AML-193 (cell line): ENCODE measurements around the gene TNRC18.

Experiments used
- DNase-seq, 2 experiments: peaks; one replicate each; lab custom pipeline; 2025; lab: John Stamatoyannopoulos, UW

TNRC18 gene

DNA sequence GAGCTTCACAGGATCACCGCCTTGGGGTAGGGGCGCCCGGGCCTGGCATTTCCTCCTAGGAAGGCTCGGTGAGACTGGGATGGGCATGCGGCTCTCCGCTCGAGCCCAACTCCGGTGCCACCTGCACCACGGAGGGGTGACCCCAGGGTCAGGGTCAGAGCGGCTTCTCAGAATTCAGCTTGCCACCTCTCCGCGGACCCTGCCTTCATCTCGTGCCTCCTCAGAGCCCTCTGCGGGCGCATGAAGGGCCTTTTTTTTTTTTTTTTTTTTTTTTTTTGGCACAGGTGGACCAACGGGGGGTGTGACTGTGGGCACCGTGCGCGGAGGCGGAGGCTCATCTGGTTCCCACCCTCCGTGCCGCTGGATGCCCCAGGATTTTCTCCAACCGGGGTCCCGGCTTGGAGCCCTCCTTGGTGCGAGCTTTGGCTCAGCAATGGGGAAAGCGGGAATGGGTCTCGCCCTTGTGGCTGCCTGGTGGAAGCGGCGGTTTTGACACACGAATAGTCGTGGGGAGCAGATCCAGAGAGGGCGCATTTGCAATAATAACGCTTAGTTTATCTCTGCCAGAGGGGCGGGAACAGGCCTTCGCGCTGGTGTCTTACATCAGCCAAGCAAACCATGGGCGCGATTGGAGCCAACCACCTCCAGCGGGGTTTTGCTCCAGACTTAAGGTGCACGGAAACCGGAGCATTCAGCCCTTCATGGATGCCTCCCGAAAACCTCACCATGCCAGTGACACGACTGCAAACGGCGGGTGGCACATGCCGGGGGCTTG is 5.0 kb upstream of the TNRC18 start:
- DNase-seq, result peak; percentile 71 to 75

DNA sequence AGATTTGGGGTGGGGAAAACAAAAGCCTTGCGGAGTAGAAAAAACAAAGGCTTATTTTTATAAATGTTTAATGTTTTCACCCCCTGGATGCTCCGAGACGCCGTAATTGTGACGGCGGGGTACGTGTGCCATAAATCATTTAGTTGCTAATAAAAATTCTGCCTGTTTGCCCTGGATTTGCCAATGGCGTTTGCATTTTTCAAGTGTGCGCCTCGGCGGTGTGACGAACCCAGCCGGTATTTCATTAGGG is 2.5 kb upstream of the TNRC18 start:
- no peak for DNase-seq

DNA sequence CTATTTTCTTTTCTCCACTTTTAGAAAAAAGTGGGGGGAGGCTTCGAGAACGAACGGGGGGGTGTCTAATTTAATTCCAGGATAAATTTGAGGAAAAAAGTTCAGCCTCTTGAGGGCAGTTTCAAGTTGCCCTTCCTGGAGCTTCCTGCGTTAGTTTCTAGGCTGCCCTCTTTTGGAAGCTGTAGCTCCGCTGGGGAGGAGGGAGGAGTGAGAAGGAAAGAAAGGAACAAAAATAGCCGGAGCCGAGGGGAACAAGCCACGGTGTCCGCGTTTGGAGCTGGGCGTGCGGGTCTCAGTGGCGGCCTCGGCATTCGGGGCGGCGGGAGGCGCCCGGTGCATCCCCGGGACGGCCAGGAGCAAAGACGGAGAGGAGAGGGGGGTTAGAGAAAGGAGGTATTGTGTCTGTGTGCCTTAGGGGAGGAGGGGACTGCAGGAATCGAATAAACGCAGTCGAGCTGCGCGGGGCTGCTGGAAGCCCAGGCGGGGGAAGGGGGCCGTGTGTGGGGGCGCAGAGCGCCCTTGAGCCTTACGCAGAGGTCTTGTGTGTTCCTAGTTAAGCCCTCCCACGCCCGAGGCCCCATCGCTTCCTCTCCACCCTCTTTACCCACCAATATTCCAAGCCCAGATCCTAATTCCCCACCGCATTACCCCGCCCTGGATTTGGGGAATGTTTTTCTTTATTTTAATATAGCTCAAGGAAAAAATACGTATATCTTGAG is 2.0 kb upstream of the TNRC18 start:
- DNase-seq, result peak; percentile 18 to 25

DNA sequence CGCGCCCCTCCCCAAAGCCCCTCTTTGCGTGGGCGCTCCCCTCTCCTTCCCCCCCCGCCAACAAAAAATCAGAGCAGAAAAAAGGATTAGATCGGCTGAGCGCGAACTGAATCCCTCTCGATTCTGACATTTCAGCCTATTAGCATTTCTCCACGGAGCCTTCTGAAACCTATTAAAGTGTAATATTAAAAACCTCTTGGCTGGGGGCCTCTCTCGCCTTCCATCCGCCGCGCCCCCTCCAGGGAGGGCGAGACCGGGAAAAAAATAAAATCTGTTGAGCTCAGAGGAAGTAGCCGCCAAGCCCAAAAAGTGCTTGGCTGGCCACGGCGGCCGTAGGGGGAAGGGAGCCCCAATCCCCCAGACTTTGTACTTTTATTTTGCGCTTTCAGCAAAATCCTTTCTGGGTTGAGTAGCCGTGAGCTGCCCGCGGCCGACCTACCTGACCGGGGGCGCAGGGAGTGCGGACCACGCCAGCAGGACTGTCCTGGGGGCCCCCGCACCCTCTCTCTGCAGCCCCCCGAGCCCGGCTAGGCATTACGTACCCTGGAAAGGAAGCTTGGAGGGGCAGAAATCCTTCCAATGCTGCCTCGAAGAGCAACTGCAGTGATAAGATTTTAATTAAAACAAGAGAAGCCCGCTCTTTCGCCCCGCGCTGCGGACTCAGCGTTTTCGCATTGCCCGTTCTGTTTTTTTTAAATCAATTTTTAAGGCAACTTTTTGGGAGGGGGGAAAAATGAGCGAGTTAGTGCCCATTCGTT is 1.3 kb upstream of the TNRC18 start:
- DNase-seq, result no peak

DNA sequence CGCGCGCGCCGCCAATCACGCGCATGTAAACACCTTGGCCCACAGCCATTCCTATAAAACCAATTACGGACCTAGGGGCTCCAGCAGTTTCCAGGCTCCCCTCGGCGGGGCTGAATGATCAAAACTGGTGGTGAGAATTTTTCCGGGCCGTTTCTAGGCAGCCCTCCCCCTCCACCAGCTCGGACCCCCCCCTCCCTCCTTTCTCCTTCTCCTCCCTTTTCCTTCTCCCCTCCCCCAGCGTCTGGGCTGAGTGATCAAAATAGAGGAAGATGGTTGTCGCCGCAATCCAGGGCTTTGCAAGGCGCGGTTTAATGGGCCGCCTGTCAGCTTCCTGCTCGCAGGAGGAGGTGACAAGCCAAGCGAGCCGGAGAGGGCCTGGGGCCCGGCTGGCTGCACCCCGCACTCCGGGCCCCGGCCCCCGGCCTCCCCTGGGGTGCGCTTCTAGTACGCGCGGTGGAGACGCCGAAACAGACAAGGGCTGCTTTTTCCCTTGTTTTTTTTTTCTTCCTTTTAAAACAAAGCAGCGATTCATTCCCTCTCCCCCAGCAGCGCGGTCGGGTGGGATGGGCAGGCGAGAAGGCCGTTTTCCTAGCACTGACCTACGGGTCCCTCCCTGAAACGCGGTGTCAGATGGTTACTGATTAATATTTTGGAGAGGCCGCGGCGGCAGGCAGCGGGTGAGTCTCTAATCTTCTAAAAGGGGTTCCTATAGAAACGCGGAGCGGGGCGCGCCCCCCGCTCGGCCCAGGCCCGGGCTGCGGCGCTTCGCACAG is 528 bp upstream of the TNRC18 start:
- DNase-seq, result peak; percentile 97

DNA sequence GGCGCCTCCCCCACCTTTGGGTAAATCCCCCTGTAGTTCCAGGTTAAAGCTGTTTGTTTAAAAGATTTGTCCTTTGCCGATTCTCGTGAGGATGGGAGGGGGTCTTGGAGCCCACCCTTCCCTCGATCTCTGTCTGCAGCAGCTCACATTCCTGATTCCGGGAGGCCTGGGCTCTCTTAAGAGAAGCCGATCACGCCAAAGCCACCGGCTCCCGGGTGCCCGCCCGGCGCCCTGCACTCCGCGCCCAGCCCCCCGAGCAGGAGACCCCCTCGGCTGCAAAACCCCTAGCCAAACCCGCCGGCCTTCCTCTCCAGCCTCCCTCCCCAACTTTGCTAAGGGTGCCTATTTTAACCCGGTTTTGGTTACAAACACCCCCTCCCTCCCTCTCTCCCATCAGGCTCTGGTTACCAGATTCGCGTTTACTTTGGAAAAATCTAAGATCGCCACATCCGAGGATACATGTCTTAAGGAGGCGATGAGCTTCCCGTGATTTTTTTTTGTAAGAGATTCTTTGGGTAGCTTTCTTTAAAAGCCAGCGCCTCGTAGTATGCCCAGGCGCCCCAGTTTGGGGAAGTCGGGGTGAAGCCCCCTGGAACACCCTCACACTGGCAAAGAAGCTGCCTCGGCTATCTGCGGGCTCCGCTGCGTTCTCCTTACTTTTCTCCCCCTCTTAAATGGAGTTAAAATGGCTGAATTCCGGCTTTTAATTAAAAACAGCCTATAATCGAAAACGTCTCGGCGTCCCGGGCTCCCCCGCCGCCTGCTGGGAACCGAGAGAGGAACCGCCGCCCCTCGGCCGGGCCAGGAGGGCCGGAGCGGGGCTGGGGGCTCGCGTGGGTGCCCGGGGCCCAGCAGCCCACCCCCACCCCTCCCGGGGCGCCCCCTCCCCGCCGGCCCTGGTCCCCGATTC is 983 bp downstream of the TNRC18 start:
- no peak for DNase-seq

DNA sequence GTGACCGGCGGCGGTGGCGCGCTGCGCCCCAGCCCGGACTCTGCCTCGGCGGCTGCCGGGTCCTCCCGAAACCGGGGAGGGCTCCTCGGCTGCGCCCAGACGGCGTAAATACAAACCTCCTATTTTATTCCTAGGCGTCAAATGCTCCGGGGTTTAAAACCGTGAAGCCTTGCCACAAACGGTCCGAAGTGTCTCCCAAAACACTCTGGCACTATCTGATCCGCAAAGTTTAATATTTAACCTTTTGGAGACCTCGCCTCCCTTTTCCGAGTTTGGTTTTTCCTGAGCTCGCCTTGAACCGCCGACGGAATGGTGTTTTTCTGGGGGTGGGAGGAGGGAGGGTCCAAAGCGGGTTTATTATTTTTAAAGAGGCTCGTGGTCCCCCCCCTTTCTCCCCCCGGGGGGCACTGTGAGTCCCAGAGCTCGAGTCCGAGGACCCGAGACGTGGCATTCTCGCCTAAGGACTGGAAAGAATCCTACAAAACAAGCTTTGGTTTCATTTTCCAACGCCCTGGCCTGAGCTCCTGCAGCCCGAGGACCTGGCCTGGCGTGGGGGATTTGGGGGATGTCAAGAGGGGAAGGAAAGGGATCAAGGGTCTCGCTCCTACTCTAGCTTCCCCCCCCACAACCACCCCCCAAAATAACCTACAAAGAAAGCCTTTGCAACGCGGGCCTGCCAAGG is 1.8 kb downstream of the TNRC18 start:
- DNase-seq, result no peak

DNA sequence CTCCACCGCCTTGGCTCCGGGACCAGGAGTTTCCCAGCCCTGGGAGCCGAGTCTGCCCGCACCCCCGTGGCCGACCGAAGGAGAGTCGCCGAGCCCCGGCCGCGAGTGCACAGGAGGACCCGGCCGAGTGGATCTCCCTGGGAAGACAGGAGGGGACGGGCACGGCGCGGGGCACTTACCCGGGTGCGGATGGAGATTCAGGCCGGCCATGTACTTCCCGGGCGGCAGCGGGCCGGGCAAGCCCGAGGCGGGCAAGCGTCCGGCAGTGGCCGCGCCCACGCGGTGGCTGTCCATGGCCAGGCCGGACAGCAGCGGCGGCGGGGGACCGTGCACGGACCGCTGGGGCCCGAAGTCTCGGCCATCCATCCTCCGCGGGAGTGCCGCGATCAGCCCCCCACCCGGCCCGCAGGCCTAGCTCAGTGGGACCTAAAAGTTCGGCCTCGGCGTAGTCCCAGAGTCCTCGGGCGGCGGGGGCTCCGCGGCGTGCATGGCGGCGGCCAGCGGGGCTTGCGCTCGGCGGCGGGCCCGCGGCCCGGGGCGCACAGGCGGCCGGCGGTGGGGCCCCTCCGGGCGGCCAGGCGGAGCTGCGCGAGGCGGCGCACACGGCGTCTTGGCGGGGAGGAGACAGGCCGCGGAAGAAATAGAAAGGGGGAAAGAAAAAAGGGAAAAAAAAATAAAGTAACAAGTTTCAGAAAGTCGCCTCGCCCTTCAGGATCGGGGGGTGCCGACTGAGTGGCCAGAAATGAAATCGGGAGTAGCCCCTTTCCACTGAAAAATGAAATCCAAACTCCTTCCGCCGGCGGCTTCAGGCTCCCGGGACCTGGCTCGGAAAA is 2.5 kb downstream of the TNRC18 start:
- DNase-seq, result no peak

DNA sequence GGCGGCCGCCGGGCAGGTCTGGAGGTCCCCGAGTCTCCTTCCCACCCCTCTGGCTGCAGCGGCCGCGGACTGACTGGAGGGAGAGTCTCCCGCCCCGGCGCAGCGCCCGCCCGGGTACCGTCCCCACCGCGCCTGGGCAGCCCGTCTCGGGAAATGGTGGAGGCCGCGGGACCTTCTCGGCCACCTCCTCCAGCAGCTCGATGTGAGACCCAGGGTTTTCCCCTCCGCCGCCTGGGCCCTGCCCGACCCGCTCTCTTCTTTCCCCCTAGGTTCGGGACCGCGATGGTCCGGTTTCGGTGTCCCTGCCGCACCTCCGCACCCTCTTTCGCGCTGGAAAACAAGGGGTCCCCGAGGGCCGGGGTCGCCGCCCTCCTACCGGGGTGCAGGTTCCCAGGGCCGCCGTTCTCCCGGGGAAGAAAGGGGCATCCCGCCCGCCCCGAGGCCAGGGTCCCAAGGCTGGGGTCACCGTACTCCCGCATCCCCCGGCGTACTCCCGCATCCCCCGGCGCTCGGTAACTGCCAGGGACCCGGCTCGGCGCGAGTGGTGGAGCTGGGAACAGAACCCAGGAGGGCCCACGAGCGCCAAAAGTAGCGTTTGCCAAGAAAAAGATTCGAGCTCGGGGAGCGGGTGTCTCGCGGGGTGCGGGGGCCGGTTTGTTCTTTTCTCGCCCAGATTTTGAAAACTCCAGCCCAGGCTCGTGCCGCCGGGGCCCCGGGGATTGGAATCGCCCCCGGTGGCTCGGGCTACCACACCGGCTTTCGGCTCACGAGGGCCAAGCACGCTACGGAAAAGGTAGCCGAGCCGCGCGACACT is 3.4 kb downstream of the TNRC18 start:
- DNase-seq, result no peak

DNA sequence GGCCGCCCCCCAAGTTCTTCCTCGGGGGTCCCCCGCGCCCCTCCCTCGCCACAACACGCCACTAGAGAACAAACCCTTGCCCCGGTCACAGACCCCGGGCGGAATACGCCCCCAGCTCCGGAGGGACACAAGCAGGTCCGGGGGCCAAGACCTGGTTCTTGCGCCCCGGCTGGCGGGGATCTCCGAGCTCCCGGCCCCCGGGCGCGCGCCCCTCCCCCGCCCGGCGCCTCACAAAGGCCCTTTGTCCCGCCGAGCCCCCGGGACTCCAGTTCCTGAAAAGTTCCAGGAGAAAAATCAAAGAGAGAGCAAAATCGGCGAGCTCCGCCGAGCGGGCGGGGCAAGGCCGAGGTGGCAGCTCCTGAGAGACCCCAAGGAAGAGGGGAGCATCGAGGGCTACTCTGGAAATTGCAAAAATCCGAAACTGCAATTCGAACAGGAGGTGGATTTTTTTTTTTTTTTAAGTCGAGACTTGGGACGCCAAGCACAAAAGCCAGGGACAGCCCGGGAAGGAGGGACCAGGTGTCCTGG is 4.0 kb downstream of the TNRC18 start:
- DNase-seq, result no peak

DNA sequence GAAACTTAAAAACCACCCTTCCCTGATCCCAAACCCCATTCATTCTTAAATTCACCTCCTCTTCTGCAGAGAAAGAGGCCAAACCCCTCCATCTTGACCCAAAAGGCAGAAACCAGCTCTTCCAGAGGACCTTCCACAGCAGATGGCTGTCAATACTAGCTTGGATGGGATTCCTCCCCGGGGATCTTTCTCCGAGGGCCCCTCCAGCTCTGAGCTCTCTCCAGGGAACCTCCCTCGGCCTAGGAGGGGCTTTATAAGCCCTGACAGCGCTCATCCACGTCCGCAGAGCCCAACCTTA is 5.4 kb downstream of the TNRC18 start:
- no peak for DNase-seq

DNA sequence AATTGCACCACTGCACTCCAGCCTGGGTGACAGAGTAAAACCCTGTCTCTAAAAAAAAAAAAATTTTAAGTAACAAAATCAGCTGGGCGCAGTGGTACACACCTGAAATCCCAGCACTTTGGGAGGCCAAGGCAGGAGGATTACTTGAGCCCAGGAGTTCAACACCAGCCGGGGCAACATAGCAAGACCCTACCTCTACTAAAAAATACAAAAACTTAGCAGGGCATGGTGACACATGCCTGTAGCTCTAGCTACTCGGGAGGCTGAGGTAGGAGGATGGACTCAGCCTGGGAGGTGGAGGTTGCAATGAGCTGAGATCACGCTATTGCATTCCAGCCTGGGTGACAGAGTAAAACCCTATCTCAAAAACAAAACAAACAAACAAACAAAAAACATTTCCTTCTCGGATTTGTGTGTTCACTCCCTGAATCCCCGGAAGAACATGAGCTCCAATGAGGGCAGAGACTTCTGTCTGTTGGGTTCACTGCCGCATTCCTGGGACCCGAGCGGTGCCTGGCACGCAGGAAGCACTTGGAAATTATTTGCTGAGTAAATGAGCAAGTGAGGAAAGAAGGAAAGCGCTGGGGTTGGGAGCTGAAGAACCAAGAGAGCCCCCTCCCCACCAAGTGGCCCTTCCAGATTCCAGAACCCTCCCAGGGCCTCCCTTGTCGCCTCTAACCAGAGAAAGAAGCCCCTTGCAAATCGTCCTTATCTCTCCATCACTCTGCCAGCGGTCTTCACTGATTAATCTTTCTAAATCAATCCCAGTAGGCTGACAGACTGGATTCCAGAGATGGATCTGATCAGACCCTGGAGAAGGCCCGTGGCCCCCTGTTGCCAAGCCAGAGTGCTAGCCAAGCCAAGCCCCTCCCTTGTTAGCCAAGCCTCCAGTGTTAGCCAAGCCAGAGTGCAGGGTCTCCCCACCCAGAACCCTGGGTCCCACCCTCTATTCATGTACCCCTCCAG is 6.2 kb downstream of the TNRC18 start:
- DNase-seq, result no peak

DNA sequence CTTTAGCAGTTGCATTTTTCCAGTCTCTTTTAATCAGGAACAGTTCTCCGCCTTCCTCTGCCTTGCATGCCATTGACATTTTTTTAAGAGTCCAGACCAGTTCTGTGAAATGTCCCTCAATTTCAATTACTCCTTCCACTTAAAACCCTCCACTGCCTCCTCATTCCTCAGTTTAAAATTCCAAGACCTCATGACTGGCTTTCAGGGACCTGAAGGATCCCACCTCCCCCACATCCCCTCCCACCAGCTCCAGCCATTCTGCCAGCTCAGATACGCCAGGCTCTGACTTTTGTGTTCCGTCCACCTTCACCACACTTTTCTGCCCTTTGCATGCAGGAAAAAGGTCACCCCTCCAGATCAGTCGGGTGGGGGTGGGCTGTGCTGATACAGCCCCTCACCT is 8.7 kb downstream of the TNRC18 start:
- DNase-seq, result no peak

DNA sequence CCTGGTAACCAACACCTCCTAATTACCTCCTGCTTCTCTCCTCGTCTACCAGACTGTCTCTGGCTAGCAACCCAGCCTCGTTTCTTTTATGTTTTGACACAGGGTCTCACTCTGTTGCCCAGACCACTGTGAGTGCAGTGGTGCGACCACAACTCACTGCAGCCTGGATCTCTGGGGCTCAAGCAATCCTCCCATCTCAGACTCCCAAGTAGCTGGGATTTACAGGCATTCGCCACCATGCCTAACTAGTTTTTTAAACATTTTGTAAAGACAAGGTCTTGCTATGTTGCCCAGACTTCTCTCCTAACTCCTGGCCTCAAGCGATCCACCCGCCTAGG is 10.2 kb downstream of the TNRC18 start:
- no peak for DNase-seq

DNA sequence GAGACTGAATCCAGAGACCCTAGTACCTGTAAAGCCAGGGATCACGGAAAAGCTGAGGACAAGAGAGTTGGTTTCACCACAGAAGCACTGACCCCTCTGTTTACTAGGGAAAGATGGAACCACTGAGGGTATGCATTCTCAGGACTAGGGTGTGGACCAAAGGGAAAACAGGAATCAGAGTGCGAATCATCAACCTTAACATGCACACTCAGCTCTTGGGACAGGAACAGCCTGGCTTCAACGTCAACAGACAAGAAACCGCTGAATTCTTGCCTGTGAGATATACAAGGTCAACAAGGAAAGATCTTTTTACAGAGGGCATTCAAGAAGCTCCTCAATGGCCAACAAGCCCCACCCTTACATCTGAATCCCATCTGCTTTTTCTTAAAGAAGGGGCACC is 14.9 kb downstream of the TNRC18 start:
- DNase-seq, result no peak

DNA sequence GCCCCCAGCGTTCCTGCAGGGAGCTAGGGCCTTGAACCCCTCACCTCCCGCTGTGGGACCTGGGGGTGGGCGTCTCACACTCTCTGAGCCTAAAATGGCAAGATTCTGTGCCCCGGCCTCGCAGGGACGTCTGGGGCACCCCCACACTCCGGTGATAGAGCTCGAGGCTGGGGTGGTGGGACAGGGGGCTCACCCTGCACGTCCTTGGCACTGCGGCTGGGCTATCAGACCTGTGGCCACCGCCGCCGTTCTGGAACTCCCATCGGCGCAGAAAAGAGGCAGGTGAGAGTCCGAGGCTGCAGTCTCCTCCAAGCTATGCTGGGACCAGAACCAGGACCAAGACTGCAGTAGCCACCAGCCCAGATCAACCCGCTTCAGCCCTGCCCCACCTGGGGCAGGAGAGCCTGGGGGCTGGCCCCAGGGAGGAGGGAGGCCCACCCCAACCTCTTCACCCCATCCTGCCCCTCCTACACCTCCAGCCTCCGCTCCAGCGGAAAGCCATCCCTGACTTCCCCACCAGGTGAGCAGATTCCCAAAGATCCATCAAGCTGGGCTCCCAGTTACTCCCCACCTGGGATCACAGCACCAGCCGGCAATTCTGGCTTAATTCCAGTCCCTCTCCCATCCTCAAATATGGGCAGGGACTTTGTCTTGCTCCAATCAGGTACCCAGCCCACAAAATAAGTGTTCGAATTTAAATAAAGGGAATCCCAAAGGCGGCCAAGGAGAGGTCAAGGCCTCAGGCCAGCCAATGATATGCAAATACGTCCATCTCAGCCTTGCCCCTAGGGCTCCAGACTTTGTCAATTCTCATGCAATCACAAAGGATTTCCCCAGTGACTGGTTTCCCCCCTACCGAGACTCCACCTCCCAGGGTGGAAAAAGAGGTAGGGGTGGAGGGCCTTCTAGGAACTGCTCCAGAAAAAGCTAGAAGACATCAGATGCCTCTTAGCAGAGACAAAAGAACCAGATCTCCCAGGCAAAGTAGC is 16.4 kb downstream of the TNRC18 start:
- no peak for DNase-seq

DNA sequence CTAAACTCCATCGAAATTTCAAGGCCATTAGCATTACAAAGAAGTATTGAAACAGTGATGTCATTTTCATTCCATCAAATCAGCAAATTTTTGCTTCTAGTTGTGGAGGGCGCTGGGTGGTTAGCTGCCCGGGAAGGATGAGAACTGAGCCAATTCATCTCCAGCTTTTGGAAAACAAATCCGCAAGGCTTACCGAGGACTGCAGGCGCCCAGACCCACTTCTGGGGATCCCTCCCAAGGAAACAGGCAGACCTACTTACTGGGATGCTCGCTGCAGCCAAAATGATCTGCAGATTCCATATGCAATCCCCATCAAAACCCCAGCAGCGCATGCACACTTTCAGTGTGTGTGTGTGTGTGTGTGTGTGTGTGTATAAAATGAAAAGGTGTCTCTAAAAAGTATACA is 19.2 kb downstream of the TNRC18 start:
- DNase-seq, result no peak
